HG03139 (cell line): ENCODE measurements around the gene FGF1.

Experiments used
- ATAC-seq: cut with Tn5 transposase; IDR thresholded peaks from one replicate; pipeline ENCODE4 v1.9.1; 2021; ENCODE audit not compliant: unreplicated experiment

Gene FGF1

DNA sequence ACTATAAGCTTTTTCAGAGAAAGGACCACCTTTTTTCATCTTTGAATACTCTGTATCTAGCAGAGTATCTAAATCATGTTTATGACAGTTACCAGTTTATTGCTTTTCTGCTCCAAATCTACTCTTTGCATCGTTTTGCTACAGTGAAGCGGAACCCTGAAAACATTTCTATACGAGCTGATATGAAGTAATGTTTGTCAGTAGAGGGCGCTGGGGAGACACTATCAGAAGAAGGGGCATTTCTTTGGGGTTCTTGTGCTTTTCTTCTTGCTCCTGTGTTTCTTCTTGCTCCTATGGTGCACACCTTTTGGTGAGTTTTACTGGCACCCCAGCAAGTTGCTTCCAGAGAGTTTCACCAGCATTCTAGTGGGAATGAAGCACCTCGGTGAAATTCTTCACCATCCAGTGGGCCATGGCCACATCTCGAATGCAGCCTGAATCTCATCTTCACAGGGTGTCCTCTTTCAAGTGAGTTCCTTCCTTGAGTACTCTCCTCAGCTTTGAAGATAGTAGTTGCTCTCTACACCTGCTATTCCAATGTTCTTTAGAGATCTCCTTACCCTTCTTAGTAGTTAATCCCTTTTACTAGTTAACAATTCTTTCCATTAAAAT is 98.4 kb downstream of the FGF1 start:
- ATAC-seq, result no peak

DNA sequence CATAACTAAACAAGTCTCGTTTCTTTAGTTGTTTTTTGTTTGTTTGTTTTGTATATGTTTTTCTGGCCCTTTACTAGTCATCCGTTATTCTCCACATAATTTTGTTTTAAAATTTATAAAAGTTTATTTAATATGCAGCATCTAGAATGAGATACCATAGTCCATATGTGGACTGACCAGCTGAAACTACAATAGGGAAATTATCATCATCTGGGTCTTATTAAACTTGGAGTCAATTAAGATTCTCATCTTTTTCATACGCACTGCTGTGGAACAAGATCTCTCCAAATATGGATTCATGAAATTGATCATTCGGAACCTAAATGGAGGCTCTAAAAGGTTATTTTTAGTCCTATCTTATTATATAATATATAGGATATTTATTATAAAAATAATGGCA is 99.3 kb downstream of the FGF1 start:
- ATAC-seq, result no peak

DNA sequence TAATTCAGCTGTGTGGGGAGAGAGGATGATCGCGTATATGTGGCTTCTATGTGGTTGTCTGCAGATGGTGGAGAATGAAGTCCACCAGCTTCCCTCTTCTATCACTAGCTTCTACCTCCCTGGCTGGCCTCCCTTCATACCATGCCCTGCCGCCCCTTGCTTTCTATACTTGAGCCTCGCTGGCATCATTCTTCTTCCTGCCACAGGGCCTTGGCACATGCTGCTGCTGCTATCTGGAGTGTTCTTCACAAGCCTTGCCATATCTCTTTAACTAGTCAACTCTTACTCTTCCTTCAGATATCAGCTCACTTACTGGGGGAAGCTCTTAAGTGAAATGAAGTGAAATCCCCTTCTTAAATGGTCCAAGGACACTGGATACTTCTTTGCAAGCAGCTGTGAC is 100.4 kb downstream of the FGF1 start:
- no peak for ATAC-seq

GRCh38 chr5:142584891-142585290 is 101.0 kb downstream of the FGF1 start:
- no peak for ATAC-seq

- no peak for ATAC-seq
Measured at GRCh38 chr5:142578161-142578830, 107.6 kb downstream of the FGF1 start.

- no peak for ATAC-seq
Measured at GRCh38 chr5:142576804-142577203, 109.1 kb downstream of the FGF1 start.

DNA sequence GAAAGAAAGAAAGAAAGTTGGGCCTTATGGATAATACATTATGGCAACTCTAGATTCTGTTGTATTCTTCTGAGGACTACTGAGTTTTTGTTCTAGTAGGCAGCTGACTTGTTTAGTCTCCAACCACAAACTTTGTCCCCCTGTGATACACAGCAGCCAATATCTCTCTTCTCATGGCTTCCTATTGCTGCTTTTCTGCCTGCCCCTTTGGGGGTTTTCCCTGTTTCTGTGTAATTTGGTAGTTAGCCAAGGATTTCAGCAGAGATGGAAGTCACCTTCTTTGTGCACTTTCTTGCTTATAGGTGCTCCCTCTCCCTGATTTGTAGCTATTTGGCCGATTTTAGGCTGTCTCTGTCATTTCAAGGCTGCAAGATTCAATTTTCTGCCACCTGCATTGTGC is 109.6 kb downstream of the FGF1 start:
- no peak for ATAC-seq

DNA sequence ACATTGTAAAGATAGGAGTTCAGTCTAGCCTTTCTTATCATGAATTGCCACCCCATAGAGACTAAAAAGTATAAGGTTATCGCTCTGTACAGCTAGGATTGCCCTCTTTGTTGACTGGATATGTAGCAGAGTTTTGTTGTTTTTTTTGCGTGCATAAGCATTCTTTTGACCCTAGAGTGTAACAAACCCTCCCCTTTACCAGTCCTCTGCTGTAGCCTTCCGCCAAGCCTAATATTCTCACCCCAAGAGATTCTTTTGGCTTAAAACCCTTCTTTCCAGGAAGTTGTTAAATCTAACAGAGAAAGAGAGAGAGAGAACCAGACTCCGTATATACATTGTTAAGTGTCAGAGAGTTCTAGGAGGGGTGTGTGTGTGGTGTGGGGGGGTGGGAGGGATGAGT is 113.9 kb downstream of the FGF1 start:
- no peak for ATAC-seq

DNA sequence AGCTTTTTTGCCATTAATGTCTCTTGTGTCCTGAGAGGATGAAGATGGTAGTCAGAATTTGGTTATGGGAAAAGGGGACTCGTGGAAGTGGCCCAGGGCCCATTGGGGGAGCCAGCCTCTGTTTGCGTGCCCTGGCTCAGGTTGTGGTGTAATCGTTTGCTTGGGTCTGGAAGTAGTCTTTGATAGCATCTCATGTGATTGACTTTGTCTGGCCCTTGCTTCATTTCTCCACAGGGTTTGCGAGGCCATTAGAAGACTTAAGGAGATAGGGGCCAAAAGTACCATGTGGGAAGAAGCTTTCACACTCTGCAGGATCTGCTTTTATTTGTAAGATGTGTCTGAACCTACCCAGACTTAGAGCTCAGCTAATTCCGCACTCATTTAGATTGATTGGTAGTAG is 114.5 kb downstream of the FGF1 start:
- ATAC-seq, result no peak

GRCh38 chr5:142569905-142570304 is 116.0 kb downstream of the FGF1 start:
- ATAC-seq, result no peak

DNA sequence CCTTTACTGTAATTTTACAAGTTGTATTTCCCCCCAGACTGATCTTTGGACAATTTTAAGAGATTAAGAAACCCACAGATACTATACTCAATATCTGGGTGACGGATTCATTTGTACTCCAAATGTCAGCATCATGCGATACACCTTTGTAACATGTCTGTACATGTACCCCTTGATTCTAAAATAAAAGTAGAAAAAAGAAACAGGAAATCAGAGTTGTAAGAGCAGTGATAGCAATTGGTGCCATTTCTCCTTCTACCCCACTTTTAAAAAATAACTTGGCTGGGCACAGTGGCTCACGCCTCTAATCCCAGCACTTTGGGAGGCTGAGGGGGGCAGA is 116.9 kb downstream of the FGF1 start:
- ATAC-seq, result no peak

GRCh38 chr5:142568283-142568995 is 117.5 kb downstream of the FGF1 start:
- no peak for ATAC-seq

DNA sequence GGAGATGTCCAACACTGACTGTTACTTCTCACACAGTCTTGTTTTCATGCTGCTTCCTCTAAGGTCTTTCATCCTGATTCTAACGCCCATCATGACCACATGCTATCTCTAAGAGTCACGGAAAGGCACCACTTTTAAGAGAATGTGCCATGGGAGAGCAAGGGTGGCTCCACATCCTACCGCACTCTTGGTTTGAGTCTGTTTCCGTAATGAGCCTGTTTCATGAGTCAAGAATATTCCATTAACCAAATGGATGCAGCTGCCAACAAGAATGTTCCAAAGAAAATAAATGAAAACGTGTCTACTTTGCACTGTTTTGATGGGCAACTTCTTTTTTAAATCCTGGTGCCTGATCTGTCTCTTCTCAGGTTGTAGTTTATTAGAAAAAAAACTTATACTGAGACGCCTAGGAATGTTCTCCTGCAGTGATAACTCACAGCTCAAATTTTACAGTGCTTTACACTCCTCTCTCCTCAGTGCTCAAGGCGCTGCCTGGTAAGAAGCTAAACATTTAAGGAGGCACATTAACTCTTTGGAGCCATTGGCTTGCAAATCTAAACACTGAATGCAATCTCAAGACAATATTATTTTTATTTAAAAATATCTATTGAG is 124.3 kb downstream of the FGF1 start:
- ATAC-seq, result no peak

- ATAC-seq, result no peak
Measured at GRCh38 chr5:142561029-142561428, 124.9 kb downstream of the FGF1 start.

DNA sequence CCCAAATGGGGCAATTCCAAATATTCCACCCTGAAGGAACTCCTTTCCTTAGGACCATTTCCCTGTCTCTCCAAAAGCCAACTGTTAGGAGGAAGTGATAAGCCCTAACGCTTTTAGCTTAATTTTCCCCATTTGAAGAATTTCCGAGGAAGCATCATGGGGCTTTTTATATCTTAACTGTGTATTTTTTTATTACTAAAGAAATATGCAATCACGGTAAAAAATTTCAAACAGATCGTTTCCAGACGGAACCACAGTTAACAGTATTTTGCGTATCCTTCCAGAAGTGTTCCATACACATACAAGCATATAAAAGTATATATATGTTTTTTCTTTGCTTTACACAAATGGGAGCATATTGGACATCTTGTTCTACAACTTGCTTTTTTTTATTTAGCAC is 133.8 kb downstream of the FGF1 start:
- ATAC-seq, result no peak

DNA sequence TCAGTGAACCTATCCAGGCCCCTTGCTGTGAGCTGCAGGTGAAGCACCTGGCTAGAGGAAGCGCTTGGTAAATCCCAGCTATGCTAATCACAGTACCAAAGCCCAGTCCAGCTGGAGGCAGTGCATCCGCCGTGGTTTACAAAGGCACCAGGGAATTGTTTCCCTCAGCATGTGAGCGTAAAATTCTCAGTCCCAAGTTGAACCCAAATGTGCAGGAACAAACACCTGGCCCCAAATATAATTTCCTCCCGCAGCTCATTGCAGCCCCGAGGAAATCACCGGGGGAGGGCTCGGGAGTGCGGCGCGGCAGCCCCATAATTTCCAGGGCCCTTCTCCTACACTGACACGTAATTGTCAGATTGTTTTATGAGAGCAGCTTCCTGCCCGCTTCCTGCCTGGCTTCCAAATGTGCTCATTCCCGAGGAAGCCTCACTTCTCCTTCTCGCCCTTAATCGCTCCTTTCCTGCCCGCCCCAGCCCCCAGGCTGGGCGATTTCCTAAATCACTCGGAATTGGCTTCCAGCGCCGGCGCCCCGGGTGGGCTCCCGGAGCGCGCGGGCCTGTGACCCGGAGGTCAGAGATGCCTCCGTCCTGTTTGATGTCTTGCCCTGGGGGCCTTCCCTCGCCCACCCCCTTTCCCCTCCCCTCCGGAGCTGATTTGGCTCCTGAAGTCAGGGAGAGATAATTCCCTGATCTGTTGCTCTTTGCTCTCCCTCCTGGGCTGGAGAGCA is 134.4 kb downstream of the FGF1 start:
- ATAC-seq, result no peak

- ATAC-seq, result no peak
Measured at GRCh38 chr5:142550471-142550870, 135.4 kb downstream of the FGF1 start.

GRCh38 chr5:142549834-142550233 is 136.1 kb downstream of the FGF1 start:
- ATAC-seq, result no peak

DNA sequence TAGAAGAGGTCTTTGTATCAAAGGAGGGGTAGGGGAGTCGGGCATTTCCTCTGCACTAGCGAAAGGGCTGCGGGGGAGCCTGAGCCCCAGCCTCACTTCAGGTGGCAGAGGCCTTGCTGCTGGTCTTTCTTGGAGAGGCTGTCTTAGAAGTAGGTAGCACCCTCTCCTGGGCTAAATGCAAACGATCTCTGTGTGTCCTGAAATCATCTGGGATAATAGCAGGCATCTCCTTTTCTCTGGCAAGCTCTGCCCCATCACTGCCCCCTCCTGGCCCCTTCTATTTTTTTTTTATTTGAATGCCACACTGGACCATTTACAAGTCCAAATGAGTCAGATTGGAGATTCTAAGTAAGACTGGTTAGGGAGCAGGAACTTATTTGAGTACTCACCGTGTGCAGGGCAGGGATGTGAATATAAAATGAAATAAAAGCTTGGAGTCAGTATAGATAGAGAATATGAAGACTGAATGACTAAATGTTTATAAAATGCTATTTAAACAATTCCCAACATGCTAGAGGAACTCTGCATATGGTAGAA is 137.1 kb downstream of the FGF1 start:
- no peak for ATAC-seq

GRCh38 chr5:142547445-142548380 is 138.2 kb downstream of the FGF1 start:
- ATAC-seq, result no peak
